ENCODE data around the gene FXYD6.

FXYD6 gene

GRCh38 chr11:117822074-117823033 is 54.1 kb downstream of the FXYD6 start:
- Histone ChIP-seq H3K4me1 (ENCODE audit: insufficient read depth, low read length) (peaks cover 41% of the 10 kb centered on the region), H3K27ac (ENCODE audit: low read depth, low read length) (peak overlapping the region; percentile 44), H3K9ac (ENCODE audit: low read length) (no peak overlapping the region), H3K27me3 (ENCODE audit: control insufficient read depth in 1 of 2, insufficient read depth in 2 of 2, low read length in 2 of 2) (no peaks in the 10 kb centered on the region), H3K4me3 (ENCODE audit: low read depth in 1 of 2, low read length in 2 of 2) (no peak overlapping the region), H3K36me3 (ENCODE audit: insufficient read depth, low read length) (no peaks in the 10 kb centered on the region), H3K9me3 (ENCODE audit: low read length) (no peaks in the 10 kb centered on the region)

- Histone ChIP-seq H3K9ac (ENCODE audit: low read length) (no peak overlapping the region), H3K4me1 (ENCODE audit: insufficient read depth, low read length) (peaks cover 46% of the 10 kb centered on the region), H3K27ac (ENCODE audit: low read depth, low read length) (no peak overlapping the region), H3K4me3 (ENCODE audit: low read depth in 1 of 2, low read length in 2 of 2) (no peak overlapping the region), H3K27me3 (ENCODE audit: control insufficient read depth in 1 of 2, insufficient read depth in 2 of 2, low read length in 2 of 2) (no peaks in the 10 kb centered on the region), H3K9me3 (ENCODE audit: low read length) (no peaks in the 10 kb centered on the region), H3K36me3 (ENCODE audit: insufficient read depth, low read length) (no peaks in the 10 kb centered on the region)
These were observed 55.0 kb downstream of the FXYD6 start for GRCh38 chr11:117821431-117821830.

- peaks cover 41% of the 10 kb centered on the region for H3K4me1 ChIP-seq (ENCODE audit: insufficient read depth, low read length)
- H3K4me3 ChIP-seq (ENCODE audit: low read depth in 1 of 2, low read length in 2 of 2), result no peak overlapping the region
- H3K27ac ChIP-seq (ENCODE audit: low read depth, low read length), result no peak overlapping the region
These were observed 55.9 kb downstream of the FXYD6 start for GRCh38 chr11:117820516-117820915.

GRCh38 chr11:117820071-117820470 is 56.4 kb downstream of the FXYD6 start:
- Histone ChIP-seq H3K27me3 (ENCODE audit: control insufficient read depth in 1 of 2, insufficient read depth in 2 of 2, low read length in 2 of 2) (no peaks in the 10 kb centered on the region), H3K9me3 (ENCODE audit: low read length) (no peaks in the 10 kb centered on the region), H3K9ac (ENCODE audit: low read length) (no peak overlapping the region), H3K27ac (ENCODE audit: low read depth, low read length) (no peak overlapping the region), H3K4me1 (ENCODE audit: insufficient read depth, low read length) (peaks cover 41% of the 10 kb centered on the region), H3K4me3 (ENCODE audit: low read depth in 1 of 2, low read length in 2 of 2) (no peak overlapping the region), H3K36me3 (ENCODE audit: insufficient read depth, low read length) (no peaks in the 10 kb centered on the region)

More at GRCh38 chr11:117820516-117820915, 55.9 kb downstream of the FXYD6 start:
- H3K9ac ChIP-seq (ENCODE audit: low read length), result no peak overlapping the region
- H3K36me3 ChIP-seq (ENCODE audit: insufficient read depth, low read length), result no peaks in the 10 kb centered on the region
- H3K9me3 ChIP-seq (ENCODE audit: low read length), result no peaks in the 10 kb centered on the region
- no peaks in the 10 kb centered on the region for H3K27me3 ChIP-seq (ENCODE audit: control insufficient read depth in 1 of 2, insufficient read depth in 2 of 2, low read length in 2 of 2)

GRCh38 chr11:117819096-117820040 is 57.1 kb downstream of the FXYD6 start:
- no peaks in the 10 kb centered on the region for H3K36me3 ChIP-seq (ENCODE audit: insufficient read depth, low read length)
- no peak overlapping the region for H3K27ac ChIP-seq (ENCODE audit: low read depth, low read length)
- H3K27me3 ChIP-seq (ENCODE audit: control insufficient read depth in 1 of 2, insufficient read depth in 2 of 2, low read length in 2 of 2), result no peaks in the 10 kb centered on the region
- H3K9ac ChIP-seq (ENCODE audit: low read length), result no peak overlapping the region
- peaks cover 41% of the 10 kb centered on the region for H3K4me1 ChIP-seq (ENCODE audit: insufficient read depth, low read length)
- no peak overlapping the region for H3K4me3 ChIP-seq (ENCODE audit: low read depth in 1 of 2, low read length in 2 of 2)
- H3K9me3 ChIP-seq (ENCODE audit: low read length), result no peaks in the 10 kb centered on the region

DNA sequence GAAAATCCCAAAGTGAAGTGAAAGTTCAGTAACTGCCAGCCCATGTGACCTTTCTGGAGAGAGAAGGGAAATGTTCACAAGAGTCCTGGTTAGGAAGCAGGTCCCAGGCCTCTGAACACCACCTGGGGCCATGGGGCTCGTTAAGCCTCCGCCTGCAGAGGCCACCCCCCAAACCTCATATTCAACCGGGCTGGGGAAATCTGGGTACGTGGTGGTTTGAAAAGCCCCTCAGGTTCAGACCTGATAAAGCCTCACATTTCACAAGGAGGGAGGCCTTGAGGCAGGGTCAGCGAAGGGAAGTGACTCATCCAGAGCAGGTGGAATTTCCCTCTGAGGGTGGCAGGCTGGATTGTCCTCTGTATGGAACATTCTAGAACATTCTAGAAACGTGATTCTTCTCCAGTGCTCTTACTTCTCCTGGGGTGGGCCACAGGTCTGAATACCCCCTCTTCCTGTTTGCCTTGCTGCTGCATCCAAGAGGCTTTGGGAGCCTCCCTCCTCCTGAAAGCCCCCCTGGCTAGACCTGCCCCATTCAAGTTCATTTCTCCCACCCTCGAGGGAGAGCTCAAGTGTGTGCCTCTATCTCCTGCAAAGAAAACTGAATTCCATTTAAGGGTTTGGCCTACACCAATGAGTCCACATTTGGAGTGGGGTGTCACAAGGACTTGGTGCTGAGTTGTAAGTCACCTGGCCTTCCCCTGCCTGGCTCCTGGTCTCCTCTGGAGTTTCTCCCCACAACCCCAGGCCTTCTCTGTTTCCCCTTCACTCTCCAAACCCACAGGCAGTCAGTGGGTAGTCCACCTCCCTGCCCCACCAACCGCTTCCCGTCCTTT is 58.2 kb downstream of the FXYD6 start:
- H3K4me1 ChIP-seq (ENCODE audit: insufficient read depth, low read length), result peaks cover 29% of the 10 kb centered on the region
- H3K27me3 ChIP-seq (ENCODE audit: control insufficient read depth in 1 of 2, insufficient read depth in 2 of 2, low read length in 2 of 2), result no peaks in the 10 kb centered on the region
- H3K9ac ChIP-seq (ENCODE audit: low read length), result no peak overlapping the region
- no peaks in the 10 kb centered on the region for H3K9me3 ChIP-seq (ENCODE audit: low read length)
- H3K36me3 ChIP-seq (ENCODE audit: insufficient read depth, low read length), result no peaks in the 10 kb centered on the region
- H3K27ac ChIP-seq (ENCODE audit: low read depth, low read length), result peak overlapping the region; percentile 3
- H3K4me3 ChIP-seq (ENCODE audit: low read depth in 1 of 2, low read length in 2 of 2), result no peak overlapping the region

- H3K27me3 ChIP-seq (ENCODE audit: control insufficient read depth in 1 of 2, insufficient read depth in 2 of 2, low read length in 2 of 2), result no peaks in the 10 kb centered on the region
- H3K27ac ChIP-seq (ENCODE audit: low read depth, low read length), result peak overlapping the region; percentile 23
- peaks cover 22% of the 10 kb centered on the region for H3K4me1 ChIP-seq (ENCODE audit: insufficient read depth, low read length)
- H3K36me3 ChIP-seq (ENCODE audit: insufficient read depth, low read length), result no peaks in the 10 kb centered on the region
- H3K9ac ChIP-seq (ENCODE audit: low read length), result no peak overlapping the region
- H3K9me3 ChIP-seq (ENCODE audit: low read length), result no peaks in the 10 kb centered on the region
- peak overlapping the region in 1 of 2 donors; percentile 29 for H3K4me3 ChIP-seq (ENCODE audit: low read depth in 1 of 2, low read length in 2 of 2)
These were observed 59.0 kb downstream of the FXYD6 start for GRCh38 chr11:117817368-117818040.

- H3K4me1 ChIP-seq (ENCODE audit: insufficient read depth, low read length), result peaks cover 18% of the 10 kb centered on the region
- no peak overlapping the region for H3K9ac ChIP-seq (ENCODE audit: low read length)
These were observed 59.6 kb downstream of the FXYD6 start for GRCh38 chr11:117816846-117817367.

DNA sequence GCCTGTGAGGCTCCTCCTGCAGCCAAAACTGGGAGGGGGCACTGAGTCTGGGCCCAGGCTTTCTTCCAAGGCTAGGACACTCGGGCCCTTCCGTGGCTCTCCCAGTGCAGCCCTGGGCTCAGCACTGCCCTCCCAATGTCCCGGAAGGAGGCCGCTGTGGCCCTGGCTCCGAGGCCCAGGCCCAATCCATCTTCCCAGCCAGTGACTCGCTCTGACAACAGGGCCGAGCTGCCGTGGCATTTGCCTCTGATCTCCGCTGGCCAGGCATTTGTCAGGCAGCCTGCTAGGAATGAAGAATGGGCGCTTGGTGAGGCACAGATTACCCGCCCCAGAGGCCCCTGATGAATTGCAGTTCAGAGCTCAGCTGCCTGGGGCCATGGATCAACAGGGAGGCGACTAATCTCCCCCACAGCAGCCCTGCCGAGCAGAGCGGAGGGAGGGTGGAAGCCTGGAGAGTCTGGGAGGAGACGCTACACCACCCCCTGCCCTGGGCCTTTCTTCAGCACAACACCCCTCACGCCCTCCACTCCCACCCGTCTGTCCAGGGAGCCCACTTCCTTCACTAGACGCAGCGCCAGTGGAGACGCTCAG is 60.2 kb downstream of the FXYD6 start:
- H3K9ac ChIP-seq (ENCODE audit: low read length), result no peak overlapping the region
- H3K4me1 ChIP-seq (ENCODE audit: insufficient read depth, low read length), result peaks cover 18% of the 10 kb centered on the region
- H3K27me3 ChIP-seq (ENCODE audit: control insufficient read depth in 1 of 2, insufficient read depth in 2 of 2, low read length in 2 of 2), result no peaks in the 10 kb centered on the region
- H3K9me3 ChIP-seq (ENCODE audit: low read length), result no peaks in the 10 kb centered on the region
- peak overlapping the region; percentile 23 for H3K27ac ChIP-seq (ENCODE audit: low read depth, low read length)
- H3K36me3 ChIP-seq (ENCODE audit: insufficient read depth, low read length), result no peaks in the 10 kb centered on the region
- H3K4me3 ChIP-seq (ENCODE audit: low read depth in 1 of 2, low read length in 2 of 2), result no peak overlapping the region

More at GRCh38 chr11:117816846-117817367, 59.6 kb downstream of the FXYD6 start:
- Histone ChIP-seq H3K4me3 (ENCODE audit: low read depth in 1 of 2, low read length in 2 of 2) (peak overlapping the region in 1 of 2 donors; percentile 29), H3K9me3 (ENCODE audit: low read length) (no peaks in the 10 kb centered on the region), H3K27me3 (ENCODE audit: control insufficient read depth in 1 of 2, insufficient read depth in 2 of 2, low read length in 2 of 2) (no peaks in the 10 kb centered on the region), H3K36me3 (ENCODE audit: insufficient read depth, low read length) (no peaks in the 10 kb centered on the region), H3K27ac (ENCODE audit: low read depth, low read length) (peak overlapping the region; percentile 23)

DNA sequence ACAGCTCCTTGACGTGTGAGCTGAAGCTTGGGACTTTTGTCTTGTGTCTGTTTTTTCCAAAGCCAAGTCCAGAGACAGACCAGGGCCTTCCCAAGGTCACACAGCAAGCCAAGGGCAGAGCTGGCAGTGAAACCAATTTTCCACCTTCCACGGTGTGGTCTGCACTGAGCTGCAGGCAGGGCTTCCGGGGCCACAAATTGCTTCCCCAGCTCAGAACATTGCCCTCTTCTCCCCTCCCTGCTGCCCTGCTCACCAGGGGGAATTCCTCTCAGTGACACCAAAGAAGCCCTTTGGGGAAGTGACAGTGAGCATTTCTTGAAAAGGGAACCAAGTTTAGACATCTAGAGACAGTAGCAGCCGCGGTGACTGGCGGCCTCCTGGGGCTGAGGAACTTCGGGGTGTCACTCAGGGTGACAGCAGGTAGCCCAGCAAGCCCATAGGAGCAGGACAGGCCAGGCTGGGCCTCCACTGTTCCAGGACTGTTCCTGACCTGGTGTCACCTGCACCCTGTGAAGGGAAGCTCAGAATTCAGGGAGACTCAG is 61.1 kb downstream of the FXYD6 start:
- Histone ChIP-seq H3K4me3 (ENCODE audit: low read depth in 1 of 2, low read length in 2 of 2) (no peak overlapping the region), H3K36me3 (ENCODE audit: insufficient read depth, low read length) (no peaks in the 10 kb centered on the region), H3K27me3 (ENCODE audit: control insufficient read depth in 1 of 2, insufficient read depth in 2 of 2, low read length in 2 of 2) (no peaks in the 10 kb centered on the region), H3K9ac (ENCODE audit: low read length) (no peak overlapping the region), H3K27ac (ENCODE audit: low read depth, low read length) (no peak overlapping the region), H3K9me3 (ENCODE audit: low read length) (no peaks in the 10 kb centered on the region), H3K4me1 (ENCODE audit: insufficient read depth, low read length) (peaks cover 18% of the 10 kb centered on the region)

Data from muscle layer of colon (tissue), 2 donors.